Kidney epithelial cell (primary cell): ENCODE results near the gene LCP2. TPM values are rescaled to one million over a fixed set of nuclear protein-coding genes. Genes with fewer than 3 reads are reported as not detected.

Source experiments
- DNase-seq: peaks from one replicate; pipeline ENCODE4 v3.0.0-alpha.2; 2010; ENCODE audit warnings: low read depth
- H3K27me3 ChIP-seq: 2 replicates; pipeline ENCODE4 v1.6.0; 2011; ENCODE audit warnings: low read length; ENCODE audit not compliant: control insufficient read depth, insufficient read depth
- H3K36me3 ChIP-seq: 2 replicates; pipeline ENCODE4 v1.5.1; 2011; ENCODE audit warnings: low read length; ENCODE audit not compliant: control insufficient read depth, insufficient read depth
- H3K4me3 ChIP-seq: 2 replicates; pipeline ENCODE4 v1.5.1; 2011; ENCODE audit warnings: low read depth, mild to moderate bottlenecking, control low read depth, low read length
- total RNA-seq: library from RNA; depleted of rRNA; stranded (reverse); fragments of >200 nt; gene quantifications from 2 replicates; pipeline ENCODE4 v1.2.3, GENCODE V29; 2015
- TF ChIP-seq, protein P1 (sequence below): IDR thresholded peaks from 2 replicates; pipeline ENCODE4 v1.5.1; 2011; ENCODE audit warnings: mild to moderate bottlenecking, moderate library complexity, low read length, control low read depth, inconsistent platforms; ENCODE audit not compliant: insufficient read depth, poor library complexity, severe bottlenecking

LCP2 gene
- total RNA-seq, 1 donor from 2014 or later = 0.13 TPM

GRCh38 chr5:170341545-170341944, 44.0 kb upstream of the LCP2 start:
- peaks cover 2% of the 10 kb centered on the region for H3K27me3 ChIP-seq
- no peaks in the 10 kb centered on the region for H3K36me3 ChIP-seq
- no peak for DNase-seq
- no peak overlapping the region for H3K4me3 ChIP-seq
- TF ChIP-seq, protein P1, sequence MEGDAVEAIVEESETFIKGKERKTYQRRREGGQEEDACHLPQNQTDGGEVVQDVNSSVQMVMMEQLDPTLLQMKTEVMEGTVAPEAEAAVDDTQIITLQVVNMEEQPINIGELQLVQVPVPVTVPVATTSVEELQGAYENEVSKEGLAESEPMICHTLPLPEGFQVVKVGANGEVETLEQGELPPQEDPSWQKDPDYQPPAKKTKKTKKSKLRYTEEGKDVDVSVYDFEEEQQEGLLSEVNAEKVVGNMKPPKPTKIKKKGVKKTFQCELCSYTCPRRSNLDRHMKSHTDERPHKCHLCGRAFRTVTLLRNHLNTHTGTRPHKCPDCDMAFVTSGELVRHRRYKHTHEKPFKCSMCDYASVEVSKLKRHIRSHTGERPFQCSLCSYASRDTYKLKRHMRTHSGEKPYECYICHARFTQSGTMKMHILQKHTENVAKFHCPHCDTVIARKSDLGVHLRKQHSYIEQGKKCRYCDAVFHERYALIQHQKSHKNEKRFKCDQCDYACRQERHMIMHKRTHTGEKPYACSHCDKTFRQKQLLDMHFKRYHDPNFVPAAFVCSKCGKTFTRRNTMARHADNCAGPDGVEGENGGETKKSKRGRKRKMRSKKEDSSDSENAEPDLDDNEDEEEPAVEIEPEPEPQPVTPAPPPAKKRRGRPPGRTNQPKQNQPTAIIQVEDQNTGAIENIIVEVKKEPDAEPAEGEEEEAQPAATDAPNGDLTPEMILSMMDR = no peak

DNA sequence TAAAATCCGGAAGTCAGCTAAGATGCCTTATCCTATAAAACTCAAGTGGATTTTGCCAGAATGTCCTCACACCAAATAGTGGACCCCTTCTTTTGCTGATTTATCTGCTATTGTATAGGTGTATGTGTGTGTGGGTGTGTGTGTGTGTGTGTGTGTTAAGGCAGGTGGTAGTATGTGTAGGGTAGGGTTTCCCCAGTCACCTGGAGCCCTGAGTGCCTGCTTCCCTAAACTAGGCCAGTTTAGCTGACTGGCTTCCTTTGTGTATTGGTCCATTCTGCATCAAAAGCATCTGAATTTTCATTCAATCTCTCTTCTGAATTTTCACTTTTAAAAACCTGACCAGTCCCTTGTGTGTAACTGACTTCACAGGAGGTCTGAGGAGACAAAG, 42.2 kb upstream of the LCP2 start:
- Histone ChIP-seq H3K4me3 (no peak overlapping the region), H3K36me3 (no peaks in the 10 kb centered on the region), H3K27me3 (peaks cover 2% of the 10 kb centered on the region)
- TF ChIP-seq, protein P1 = no peak
- DNase-seq = no peak

GRCh38 chr5:170338933-170339779, 41.6 kb upstream of the LCP2 start:
- Histone ChIP-seq H3K27me3 (no peaks in the 10 kb centered on the region), H3K4me3 (no peak overlapping the region), H3K36me3 (no peaks in the 10 kb centered on the region)
- DNase-seq = no peak
- TF ChIP-seq, protein P1 = no peak

DNA sequence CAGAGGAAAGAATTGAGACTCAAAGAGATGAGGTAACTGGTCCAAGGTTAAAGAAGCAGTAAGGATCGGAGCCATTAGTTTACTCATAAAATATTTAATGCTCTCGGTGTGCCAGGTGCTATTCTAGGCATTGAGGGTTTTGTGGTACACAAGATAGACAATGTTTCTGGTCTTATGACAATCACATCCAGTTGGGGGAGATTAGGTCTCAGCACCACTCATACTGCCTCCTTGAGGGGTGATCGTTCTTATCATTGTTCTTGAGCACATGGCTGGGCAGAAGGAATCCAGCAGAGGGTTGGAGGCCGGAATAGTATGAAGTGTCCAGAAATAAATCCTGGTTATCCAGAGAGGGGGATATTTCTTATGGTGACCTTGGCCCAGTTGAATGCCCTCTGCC, 40.7 kb upstream of the LCP2 start:
- no peaks in the 10 kb centered on the region for H3K27me3 ChIP-seq
- TF ChIP-seq, protein P1 = no peak
- no peak overlapping the region for H3K4me3 ChIP-seq
- H3K36me3 ChIP-seq = no peaks in the 10 kb centered on the region
- DNase-seq = no peak

DNA sequence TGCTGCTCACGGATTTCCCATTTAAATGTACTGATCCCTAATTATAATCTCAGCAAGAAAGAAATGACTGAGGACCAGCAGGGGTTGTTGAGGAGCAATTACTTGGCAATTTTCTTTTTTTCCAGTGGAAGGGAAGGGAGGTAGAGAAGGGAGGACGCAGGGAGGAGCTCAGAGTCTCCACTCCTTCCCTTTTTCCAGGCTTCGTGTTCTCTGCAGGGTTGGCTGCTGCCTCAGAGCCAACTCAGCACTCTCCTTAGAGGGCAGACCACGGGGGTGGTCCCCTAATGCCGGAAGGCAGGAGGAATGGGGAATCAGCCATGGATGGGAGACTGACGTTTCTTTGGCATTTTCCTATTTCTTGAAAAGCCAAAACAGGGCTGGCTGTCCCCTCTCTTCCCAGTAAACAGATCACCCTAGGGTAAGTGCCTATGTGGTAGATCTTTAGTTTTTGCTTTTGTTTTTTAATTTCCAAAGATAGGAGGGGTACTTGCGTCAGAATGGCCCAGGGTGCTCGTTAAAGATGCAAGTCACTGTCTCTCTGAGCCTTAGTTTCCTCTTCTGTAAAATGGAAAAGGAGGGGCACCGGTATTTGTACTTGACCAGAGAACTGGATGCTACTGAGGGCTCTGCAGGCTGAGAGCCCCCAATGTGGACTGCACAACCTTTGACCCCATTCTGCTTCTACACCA, 39.6 kb upstream of the LCP2 start:
- no peaks in the 10 kb centered on the region for H3K27me3 ChIP-seq
- DNase-seq = no peak
- no peak overlapping the region for H3K4me3 ChIP-seq
- H3K36me3 ChIP-seq = no peaks in the 10 kb centered on the region
- TF ChIP-seq, protein P1 = no peak
